Glutamatergic neuron (in vitro differentiated cells): ENCODE data around the gene IQSEC3. TPM values are rescaled to one million over a fixed set of nuclear protein-coding genes. Genes with fewer than 3 reads are reported as not detected.

Source experiments
- DNase-seq: peaks from one replicate; pipeline ENCODE4 v3.0.0; 2022
- H3K27ac Mint-ChIP-seq: one replicate; pipeline ENCODE4 v1.8.0; 2020; ENCODE audit warnings: mild to moderate bottlenecking, mixed read lengths, inconsistent platforms; ENCODE audit not compliant: unreplicated experiment
- H3K27me3 Mint-ChIP-seq: one replicate; pipeline ENCODE4 v1.8.0; 2020; ENCODE audit warnings: mild to moderate bottlenecking, moderate library complexity, mixed read lengths, inconsistent platforms; ENCODE audit not compliant: unreplicated experiment
- H3K36me3 Mint-ChIP-seq: one replicate; pipeline ENCODE4 v1.8.0; 2020; ENCODE audit warnings: mild to moderate bottlenecking, mixed read lengths, inconsistent platforms; ENCODE audit not compliant: unreplicated experiment
- H3K4me1 Mint-ChIP-seq: one replicate; pipeline ENCODE4 v1.8.0; 2020; ENCODE audit warnings: mild to moderate bottlenecking, low read depth, mixed read lengths, inconsistent platforms; ENCODE audit not compliant: unreplicated experiment
- H3K4me3 Mint-ChIP-seq: one replicate; pipeline ENCODE4 v1.8.0; 2020; ENCODE audit warnings: mild to moderate bottlenecking, mixed read lengths, inconsistent platforms; ENCODE audit not compliant: unreplicated experiment
- H3K9me3 Mint-ChIP-seq: one replicate; pipeline ENCODE4 v1.8.0; 2020; ENCODE audit warnings: mild to moderate bottlenecking, moderate library complexity, mixed read lengths, inconsistent platforms; ENCODE audit not compliant: unreplicated experiment
- total RNA-seq: library from RNA; stranded (reverse); fragmentation: NEBNext Ultra II Directional; extraction: Animal tissue kit (Norgen Biotek cat#: 25700); gene quantifications from one replicate; pipeline ENCODE4 v1.2.1, GENCODE V29; 2021; ENCODE audit not compliant: unreplicated experiment
- TF ChIP-seq, protein P1 (sequence below): fragments of 200-600 bp; sonication (generic); IDR thresholded peaks from one replicate; pipeline ENCODE4 v1.5.0; 2021; ENCODE audit not compliant: partially characterized antibody, unreplicated experiment

IQSEC3 gene
- total RNA-seq, 1 donor from 2014 or later: 41.4 TPM

DNA sequence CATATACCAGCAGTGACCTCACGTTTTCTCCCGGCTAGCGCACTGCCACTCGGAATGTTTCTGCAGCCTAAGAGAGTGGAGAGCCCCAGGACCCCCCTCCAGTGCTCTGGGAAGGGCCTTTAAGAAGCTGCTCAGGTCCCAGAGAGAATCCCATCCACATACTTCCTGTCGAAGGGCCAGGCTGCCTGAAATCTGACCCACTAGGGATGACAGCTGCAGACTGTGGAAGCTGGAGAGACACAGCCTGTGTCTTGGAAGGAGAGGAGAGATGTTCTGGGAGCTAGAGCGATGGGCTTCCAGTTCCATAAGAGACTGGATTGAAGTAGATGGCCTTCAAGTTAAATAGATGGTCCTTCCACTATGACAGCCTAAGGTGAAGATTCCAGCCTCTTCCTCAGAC lies 54.4 kb downstream of the IQSEC3 start:
- peaks cover 16% of the 10 kb centered on the region for H3K4me1 Mint-ChIP-seq
- H3K4me3 Mint-ChIP-seq: no peak overlapping the region
- H3K27ac Mint-ChIP-seq: no peak overlapping the region
- peaks cover 3% of the 10 kb centered on the region for H3K9me3 Mint-ChIP-seq
- TF ChIP-seq, protein P1, sequence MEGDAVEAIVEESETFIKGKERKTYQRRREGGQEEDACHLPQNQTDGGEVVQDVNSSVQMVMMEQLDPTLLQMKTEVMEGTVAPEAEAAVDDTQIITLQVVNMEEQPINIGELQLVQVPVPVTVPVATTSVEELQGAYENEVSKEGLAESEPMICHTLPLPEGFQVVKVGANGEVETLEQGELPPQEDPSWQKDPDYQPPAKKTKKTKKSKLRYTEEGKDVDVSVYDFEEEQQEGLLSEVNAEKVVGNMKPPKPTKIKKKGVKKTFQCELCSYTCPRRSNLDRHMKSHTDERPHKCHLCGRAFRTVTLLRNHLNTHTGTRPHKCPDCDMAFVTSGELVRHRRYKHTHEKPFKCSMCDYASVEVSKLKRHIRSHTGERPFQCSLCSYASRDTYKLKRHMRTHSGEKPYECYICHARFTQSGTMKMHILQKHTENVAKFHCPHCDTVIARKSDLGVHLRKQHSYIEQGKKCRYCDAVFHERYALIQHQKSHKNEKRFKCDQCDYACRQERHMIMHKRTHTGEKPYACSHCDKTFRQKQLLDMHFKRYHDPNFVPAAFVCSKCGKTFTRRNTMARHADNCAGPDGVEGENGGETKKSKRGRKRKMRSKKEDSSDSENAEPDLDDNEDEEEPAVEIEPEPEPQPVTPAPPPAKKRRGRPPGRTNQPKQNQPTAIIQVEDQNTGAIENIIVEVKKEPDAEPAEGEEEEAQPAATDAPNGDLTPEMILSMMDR: no peak
- DNase-seq: no peak
- H3K27me3 Mint-ChIP-seq: peaks cover 8% of the 10 kb centered on the region
- no peaks in the 10 kb centered on the region for H3K36me3 Mint-ChIP-seq

DNA sequence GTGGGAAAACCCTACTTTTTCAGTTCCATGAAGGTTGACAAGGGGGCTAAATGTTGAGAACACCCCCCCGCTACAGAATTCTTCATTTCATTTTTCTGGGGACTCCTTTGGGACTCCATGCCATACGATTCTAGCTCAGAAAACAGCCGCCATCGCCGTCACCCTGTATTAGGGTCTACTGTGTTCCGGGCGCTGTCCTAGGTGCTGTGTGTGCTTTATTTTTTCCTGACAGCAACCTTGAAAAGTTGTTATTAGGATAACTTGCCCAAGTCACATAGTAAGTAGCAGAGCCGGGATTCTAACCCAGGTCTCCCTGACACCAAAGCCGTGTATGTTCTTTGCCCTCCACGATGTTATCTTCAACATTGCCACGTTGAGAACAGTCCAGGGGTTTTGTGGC lies 55.1 kb downstream of the IQSEC3 start:
- Mint-ChIP-seq H3K27ac (no peak overlapping the region), H3K4me3 (no peak overlapping the region), H3K9me3 (peaks cover 6% of the 10 kb centered on the region), H3K4me1 (peaks cover 13% of the 10 kb centered on the region), H3K36me3 (no peaks in the 10 kb centered on the region), H3K27me3 (peaks cover 7% of the 10 kb centered on the region)
- DNase-seq: no peak
- TF ChIP-seq, protein P1: no peak

DNA sequence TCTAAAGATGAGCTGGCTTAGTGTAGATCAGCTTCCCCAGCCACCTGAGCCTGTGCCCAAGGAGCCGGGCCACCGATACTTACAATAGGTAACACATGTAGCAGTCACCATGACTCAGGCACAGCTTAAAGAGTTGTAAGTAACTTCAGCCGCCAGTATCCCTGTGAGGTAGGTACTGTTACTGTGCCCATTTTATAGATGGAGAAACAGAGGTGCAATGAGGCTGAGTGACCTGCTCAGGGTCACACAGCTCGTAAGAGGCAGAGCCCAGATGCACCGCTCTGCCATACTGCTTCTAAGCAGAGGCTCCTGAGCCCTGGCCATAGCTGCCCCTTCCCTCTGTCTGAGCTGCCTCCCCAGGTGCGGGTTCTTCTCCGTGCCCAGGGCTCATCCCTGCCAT lies 58.5 kb downstream of the IQSEC3 start:
- peaks cover 2% of the 10 kb centered on the region for H3K27me3 Mint-ChIP-seq

DNA sequence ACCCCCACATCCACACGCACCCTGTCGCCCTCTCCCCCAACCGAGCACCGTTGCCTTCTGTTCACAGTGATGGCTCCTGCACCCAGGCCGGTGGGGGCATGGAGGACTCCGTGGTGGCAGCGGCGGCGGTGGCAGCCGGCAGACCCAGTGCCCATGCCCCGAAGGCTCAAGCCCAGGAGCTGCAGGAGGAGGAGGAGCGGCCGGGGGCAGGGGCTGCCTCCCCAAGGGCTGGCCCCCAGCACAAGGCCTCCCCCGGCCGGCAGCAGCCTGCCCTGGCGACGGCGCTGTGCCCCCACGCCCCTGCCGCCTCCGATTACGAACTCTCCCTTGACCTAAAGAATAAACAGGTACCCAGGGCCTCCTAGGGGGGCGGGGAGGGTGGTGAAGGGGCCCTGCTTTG lies 59.0 kb downstream of the IQSEC3 start:
- no peaks in the 10 kb centered on the region for H3K27me3 Mint-ChIP-seq
- H3K27ac Mint-ChIP-seq: no peak overlapping the region
- H3K36me3 Mint-ChIP-seq: no peaks in the 10 kb centered on the region
- no peak overlapping the region for H3K4me3 Mint-ChIP-seq
- peaks cover 2% of the 10 kb centered on the region for H3K4me1 Mint-ChIP-seq
- DNase-seq: no peak
- TF ChIP-seq, protein P1: no peak
- H3K9me3 Mint-ChIP-seq: peaks cover 4% of the 10 kb centered on the region

More for the DNA sequence above, 58.5 kb downstream of the IQSEC3 start:
- Mint-ChIP-seq H3K4me3 (no peak overlapping the region), H3K27ac (no peak overlapping the region), H3K4me1 (peaks cover 4% of the 10 kb centered on the region), H3K36me3 (no peaks in the 10 kb centered on the region), H3K9me3 (peaks cover 4% of the 10 kb centered on the region)
- TF ChIP-seq, protein P1: no peak
- DNase-seq: no peak

DNA sequence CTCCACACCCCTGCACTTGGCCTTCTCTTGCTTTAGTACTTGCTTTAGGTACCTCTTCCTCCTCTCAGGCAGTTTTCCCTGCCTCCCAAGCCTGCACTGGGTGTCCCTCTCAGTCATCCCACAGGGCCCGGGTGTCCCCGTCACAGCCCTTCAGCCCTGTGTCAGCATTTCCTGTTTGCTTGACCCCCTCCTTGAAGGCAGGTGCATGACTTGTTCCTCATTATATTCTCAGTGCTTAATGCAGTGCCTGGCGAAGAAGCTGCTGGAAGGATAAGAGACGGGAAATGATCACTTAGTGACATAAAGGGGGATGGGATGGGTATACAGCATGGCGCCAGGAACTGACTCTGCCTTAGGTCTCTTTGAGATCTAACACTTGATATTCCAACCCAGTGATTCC lies 61.5 kb downstream of the IQSEC3 start:
- H3K36me3 Mint-ChIP-seq: peaks cover 4% of the 10 kb centered on the region
- H3K27me3 Mint-ChIP-seq: peaks cover 5% of the 10 kb centered on the region
- DNase-seq: no peak

More for the DNA sequence above, 61.5 kb downstream of the IQSEC3 start:
- H3K4me3 Mint-ChIP-seq: no peak overlapping the region
- no peak overlapping the region for H3K27ac Mint-ChIP-seq
- H3K4me1 Mint-ChIP-seq: peaks cover 5% of the 10 kb centered on the region
- TF ChIP-seq, protein P1: no peak
- peaks cover 16% of the 10 kb centered on the region for H3K9me3 Mint-ChIP-seq
